Vagina (tissue), 2 donors: ENCODE measurements around the gene PPIA. TPM values are rescaled to one million over a fixed set of nuclear protein-coding genes. Genes with fewer than 3 reads are reported as not detected.

Experiments used
- DNase-seq, 2 donors: peaks; one replicate each; pipeline ENCODE4 v3.0.0-alpha.2; 2017; ENCODE audit errors: extremely low spot score in 2 of 2
- H3K27ac ChIP-seq: fragments of 200-600 bp; sonication (generic); one replicate; pipeline ENCODE4 v1.5.1; 2019
- H3K27me3 ChIP-seq: fragments of 200-600 bp; sonication (generic); one replicate; pipeline ENCODE4 v1.5.1; 2019
- H3K36me3 ChIP-seq, 2 donors: fragments of 200-600 bp; sonication (generic); one replicate each; pipeline ENCODE4 v1.5.1; 2017 to 2019
- H3K4me1 ChIP-seq: fragments of 200-600 bp; sonication (generic); one replicate; pipeline ENCODE4 v1.5.1; 2019
- H3K4me3 ChIP-seq, 2 donors: fragments of 200-600 bp; sonication (generic); 1 replicate in 1 of 2; 2 replicates in 1 of 2; pipeline ENCODE4 v1.5.1; 2016 to 2019
- H3K9me3 ChIP-seq: fragments of 200-600 bp; sonication (generic); one replicate; pipeline ENCODE4 v1.5.1; 2019
- CTCF ChIP-seq, 3 experiments: fragments of 450-650 bp in 2 of 3; fragments of 200-600 bp in 1 of 3; sonication (generic) in 1 of 3; IDR thresholded peaks; one replicate each; pipeline ENCODE4 v1.5.1; 2017 to 2019; ENCODE audit warnings: antibody characterized with exemption in 3 of 3, mild to moderate bottlenecking in 2 of 3, moderate library complexity in 2 of 3
- POLR2A ChIP-seq, 2 donors: fragments of 450-650 bp; IDR thresholded peaks; one replicate each; pipeline ENCODE4 v1.6.1; 2017; ENCODE audit warnings: antibody characterized with exemption in 2 of 2, mild to moderate bottlenecking in 2 of 2, moderate library complexity in 2 of 2
- POLR2AphosphoS5 ChIP-seq, 2 donors: sonication (generic); formaldehyde crosslinking; IDR thresholded peaks; one replicate each; pipeline ENCODE4 v1.9.0; 2017; ENCODE audit warnings: antibody characterized with exemption in 2 of 2, mild to moderate bottlenecking in 2 of 2, low read depth in 1 of 2; ENCODE audit not compliant: insufficient read depth in 1 of 2
- intact Hi-C: fragments of 100-400 bp; cut with DNase I; formaldehyde crosslinking; loops from one replicate; pipeline ENCODE4 v1.15.1; 2023
- total RNA-seq: library from RNA; depleted of rRNA; stranded (reverse); fragments of >200 nt; gene quantifications from one replicate; pipeline ENCODE4 v1.2.3, GENCODE V29; 2016

The PPIA gene
- total RNA-seq, result 1,197 TPM

GRCh38 chr7:44796504-44797328, at the start of gene PPIA:
Gene PPIA (plus strand): TSS chr7:44796681. CDS start chr7:44796725, 44 bp downstream.
- TF ChIP-seq CTCF (IDR thresholded peaks at IDR 0.05), result no peak
- peak in 1 of 2 donors; percentile 92 for TF ChIP-seq POLR2A (IDR thresholded peaks at IDR 0.05)
- peak; percentile 89 to 90 for TF ChIP-seq POLR2AphosphoS5 (IDR thresholded peaks at IDR 0.05; ENCODE audit: insufficient read depth in 1 of 2, low read depth in 1 of 2)
- DNase-seq, result peak; percentile 97 to 98
- Histone ChIP-seq H3K4me3 (peak within 1 kb of the TSS; percentile 77 to 85), H3K4me1 (peaks cover 33% of the 10 kb centered on the region), H3K27me3 (no peaks in the 10 kb centered on the region), H3K27ac (peak within 1 kb of the TSS; percentile 98), H3K36me3 (peaks cover 0 to 27% of the 10 kb centered on the region in 2 donors), H3K9me3 (no peaks in the 10 kb centered on the region)
- intact Hi-C loops, result loop anchor here (2.0 kb wide), 1 partner anchor 190 kb away; the partner anchor contains the start of gene OGDH

- intact Hi-C loops, result loop anchor here (5.0 kb wide), 2 partner anchors 94 to 166 kb away; partner anchors contain the start of gene TMED4
- no peak for DNase-seq
- TF ChIP-seq POLR2AphosphoS5 (IDR thresholded peaks at IDR 0.05; ENCODE audit: insufficient read depth in 1 of 2, low read depth in 1 of 2) (peak in 1 of 2 donors; percentile 50), POLR2A (IDR thresholded peaks at IDR 0.05) (peak in 1 of 2 donors; percentile 40), CTCF (IDR thresholded peaks at IDR 0.05) (no peak)
- Histone ChIP-seq H3K9me3 (no peaks in the 10 kb centered on the region), H3K27me3 (no peaks in the 10 kb centered on the region), H3K27ac (peak within 1 kb of the TSS; percentile 91), H3K4me1 (peaks cover 35% of the 10 kb centered on the region), H3K4me3 (peak within 1 kb of the TSS; percentile 79 to 93), H3K36me3 (no peaks in the 10 kb centered on the region)
Measured at GRCh38 chr7:44748045-44748947, 48.2 kb upstream of the PPIA start, which contains the start of gene ZMIZ2. Gene ZMIZ2 (plus strand): TSS chr7:44748847. CDS start chr7:44756250, 7,403 bp downstream.

- Histone ChIP-seq H3K27me3 (no peaks in the 10 kb centered on the region), H3K4me3 (peak overlapping the region; percentile 79 to 93), H3K4me1 (peaks cover 40% of the 10 kb centered on the region), H3K27ac (peak overlapping the region; percentile 31), H3K9me3 (no peaks in the 10 kb centered on the region), H3K36me3 (no peaks in the 10 kb centered on the region)
- TF ChIP-seq CTCF (IDR thresholded peaks at IDR 0.05), result no peak
- intact Hi-C loops, result loop anchor here (5.0 kb wide), 2 partner anchors 93 to 167 kb away; partner anchors contain the start of gene TMED4
- DNase-seq, result no peak
Measured at GRCh38 chr7:44748948-44749731, 47.3 kb upstream of the PPIA start.

GRCh38 chr7:44749992-44750391, 46.5 kb upstream of the PPIA start:
- DNase-seq, result no peak
- H3K27me3 ChIP-seq, result no peaks in the 10 kb centered on the region
- peaks cover 48% of the 10 kb centered on the region for H3K4me1 ChIP-seq
- H3K36me3 ChIP-seq, result no peaks in the 10 kb centered on the region
- H3K27ac ChIP-seq, result no peak overlapping the region
- H3K4me3 ChIP-seq, result peak overlapping the region; percentile 79 to 93
- TF ChIP-seq POLR2AphosphoS5 (IDR thresholded peaks at IDR 0.05; ENCODE audit: insufficient read depth in 1 of 2, low read depth in 1 of 2) (no peak), CTCF (IDR thresholded peaks at IDR 0.05) (no peak), POLR2A (IDR thresholded peaks at IDR 0.05) (no peak)
- intact Hi-C loops, result loop anchor here (5.0 kb wide), 2 partner anchors 92 to 168 kb away; partner anchors contain the start of gene TMED4
- no peaks in the 10 kb centered on the region for H3K9me3 ChIP-seq
